Cardiac muscle cell (in vitro differentiated cells and primary cell): ENCODE data around the gene HIGD2A. TPM values are rescaled to one million over a fixed set of nuclear protein-coding genes. Genes with fewer than 3 reads are reported as not detected.

ENCODE experiments used
- DNase-seq, 2 donors: peaks; one replicate each; pipeline versions ENCODE4 v3.0.0 to v3.0.0-alpha.2; 2010 to 2017; ENCODE audit warnings: low read depth in 1 of 2, low spot score in 1 of 2
- H3K27ac ChIP-seq: fragments of 200-600 bp; sonication (generic); 2 replicates; pipeline ENCODE4 v1.5.1; 2016
- H3K27me3 ChIP-seq: fragments of 200-600 bp; sonication (generic); 2 replicates; pipeline ENCODE4 v1.6.0; 2016; ENCODE audit warnings: control low read depth
- H3K36me3 ChIP-seq: fragments of 200-600 bp; sonication (generic); 2 replicates; pipeline ENCODE4 v1.5.1; 2016; ENCODE audit warnings: control low read depth
- H3K4me1 ChIP-seq: fragments of 200-600 bp; sonication (generic); 2 replicates; pipeline ENCODE4 v1.8.1; 2017; ENCODE audit warnings: low read depth, mild to moderate bottlenecking, mixed run types
- H3K4me3 ChIP-seq: fragments of 200-600 bp; sonication (generic); 2 replicates; pipeline ENCODE4 v1.5.1; 2016; ENCODE audit warnings: mild to moderate bottlenecking
- H3K9me3 ChIP-seq: fragments of 200-600 bp; sonication (generic); 2 replicates; pipeline ENCODE4 v1.5.1; 2017; ENCODE audit warnings: low read depth, mild to moderate bottlenecking, control low read depth
- CTCF ChIP-seq: IDR thresholded peaks from 2 replicates; pipeline ENCODE4 v1.5.1; 2012; ENCODE audit warnings: low read depth, mild to moderate bottlenecking, low read length
- polyA plus RNA-seq: library from polyadenylated mRNA; unstranded; fragments of >200 nt; fragmentation: Nextera tagmentation; extraction: Ambion mirVana; gene quantifications from 2 replicates; pipeline ENCODE4 v1.2.1, GENCODE V29; 2016
- total RNA-seq: library from RNA; depleted of rRNA; stranded (reverse); fragments of >200 nt; gene quantifications from 2 replicates; pipeline ENCODE4 v1.2.3, GENCODE V29; 2016

HIGD2A gene
- total and polyA plus RNA-seq, 2 experiments from 2014 or later, result 203 to 388 TPM

- H3K4me3 ChIP-seq, result no peak overlapping the region
- peaks cover 17% of the 10 kb centered on the region for H3K36me3 ChIP-seq
- no peaks in the 10 kb centered on the region for H3K9me3 ChIP-seq
- no peaks in the 10 kb centered on the region for H3K27me3 ChIP-seq
- DNase-seq, result no peak
- H3K27ac ChIP-seq, result no peak overlapping the region
- TF ChIP-seq CTCF, result no peak
- H3K4me1 ChIP-seq, result peaks cover 7% of the 10 kb centered on the region
Observed at GRCh38 chr5:176386491-176386890, 2.1 kb upstream of the HIGD2A start.

GRCh38 chr5:176387384-176387925 is 1.1 kb upstream of the HIGD2A start:
- Histone ChIP-seq H3K36me3 (peaks cover 14% of the 10 kb centered on the region), H3K27ac (peak overlapping the region; percentile 54), H3K4me3 (peak overlapping the region; percentile 62), H3K4me1 (peaks cover 7% of the 10 kb centered on the region), H3K9me3 (no peaks in the 10 kb centered on the region), H3K27me3 (no peaks in the 10 kb centered on the region)
- TF ChIP-seq CTCF, result no peak
- DNase-seq, result no peak

DNA sequence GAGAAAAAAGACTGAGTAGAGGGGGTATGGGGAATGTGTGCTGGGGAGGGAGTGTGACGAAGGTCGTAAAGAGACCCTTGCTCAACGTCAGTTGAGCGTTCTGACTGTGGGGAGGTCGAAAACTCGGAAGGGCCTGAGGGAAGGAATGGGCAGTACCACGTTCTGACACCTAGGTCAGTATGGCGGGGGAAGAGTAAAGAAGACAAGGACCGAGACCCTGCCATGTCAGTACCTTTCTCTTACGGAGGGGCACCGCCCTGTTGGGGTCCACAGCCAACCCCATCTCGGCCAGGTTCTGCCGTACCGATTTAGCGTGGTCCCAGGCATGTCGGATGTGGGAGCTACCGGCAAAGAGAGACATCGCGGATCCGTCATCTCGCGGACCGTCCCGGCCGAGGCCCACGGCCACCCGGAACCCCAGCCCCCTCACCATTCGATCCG is 528 bp upstream of the HIGD2A start:
- no peaks in the 10 kb centered on the region for H3K27me3 ChIP-seq
- peak overlapping the region; percentile 54 for H3K27ac ChIP-seq
- peak; percentile 26 to 32 for DNase-seq
- peaks cover 14% of the 10 kb centered on the region for H3K36me3 ChIP-seq
- peaks cover 7% of the 10 kb centered on the region for H3K4me1 ChIP-seq
- H3K4me3 ChIP-seq, result peak overlapping the region; percentile 62
- TF ChIP-seq CTCF, result no peak
- H3K9me3 ChIP-seq, result no peaks in the 10 kb centered on the region

GRCh38 chr5:176389135-176390123 is 878 bp downstream of the HIGD2A start:
- Histone ChIP-seq H3K36me3 (peaks cover 6% of the 10 kb centered on the region), H3K4me3 (peak overlapping the region; percentile 62), H3K4me1 (peaks cover 7% of the 10 kb centered on the region), H3K9me3 (no peaks in the 10 kb centered on the region), H3K27ac (peak overlapping the region; percentile 97), H3K27me3 (no peaks in the 10 kb centered on the region)
- DNase-seq, result no peak
- TF ChIP-seq CTCF, result no peak

GRCh38 chr5:176391479-176391878 is 2.9 kb downstream of the HIGD2A start:
- no peaks in the 10 kb centered on the region for H3K36me3 ChIP-seq
- no peaks in the 10 kb centered on the region for H3K9me3 ChIP-seq
- no peaks in the 10 kb centered on the region for H3K27me3 ChIP-seq

More at GRCh38 chr5:176391479-176391878, 2.9 kb downstream of the HIGD2A start:
- no peak for TF ChIP-seq CTCF
- Histone ChIP-seq H3K4me1 (peaks cover 22% of the 10 kb centered on the region), H3K4me3 (no peak overlapping the region), H3K27ac (no peak overlapping the region)
- no peak for DNase-seq
